Fibroblast of lung (primary cell): ENCODE measurements around the gene CASP4. TPM values are rescaled to one million over a fixed set of nuclear protein-coding genes. Genes with fewer than 3 reads are reported as not detected.

ENCODE experiments used
- DNase-seq, 2 donors: peaks; one replicate each; pipeline versions ENCODE4 v3.0.0 to v3.0.0-alpha.2; 2010; ENCODE audit warnings: low read depth in 2 of 2
- H2AFZ ChIP-seq: 2 replicates; pipeline ENCODE4 v1.5.1; 2012; ENCODE audit warnings: low read length, control low read depth, inconsistent platforms
- H3K27ac ChIP-seq: 2 replicates; pipeline ENCODE4 v1.5.1; 2011; ENCODE audit warnings: low read length, control low read depth; ENCODE audit not compliant: insufficient read depth
- H3K27me3 ChIP-seq: 2 replicates; pipeline ENCODE4 v1.5.1; 2011; ENCODE audit warnings: mild to moderate bottlenecking, low read length; ENCODE audit not compliant: control insufficient read depth, insufficient read depth
- H3K36me3 ChIP-seq: 2 replicates; pipeline ENCODE4 v1.5.1; 2011; ENCODE audit warnings: low read length; ENCODE audit not compliant: control insufficient read depth, insufficient read depth
- H3K4me1 ChIP-seq: 2 replicates; pipeline ENCODE4 v1.5.1; 2011; ENCODE audit warnings: low read length; ENCODE audit not compliant: control insufficient read depth, insufficient read depth; ENCODE audit errors: extremely low read depth
- H3K4me2 ChIP-seq: 2 replicates; pipeline ENCODE4 v1.5.1; 2011; ENCODE audit warnings: low read length, control low read depth; ENCODE audit not compliant: insufficient read depth; ENCODE audit errors: extremely low read depth
- H3K4me3 ChIP-seq, 4 experiments: fragments of 200-600 bp in 1 of 4; sonication (generic) in 1 of 4; replicated peaks in 1 of 4; 2 replicates each; pipeline ENCODE4 v1.5.1; 2011 to 2016; ENCODE audit warnings: low read length in 4 of 4, low read depth in 3 of 4, mild to moderate bottlenecking in 3 of 4, control low read depth in 2 of 4, inconsistent platforms in 1 of 4, mixed read lengths in 1 of 4; ENCODE audit not compliant: insufficient read depth in 1 of 4; ENCODE audit errors: control extremely low read depth in 1 of 4
- H3K79me2 ChIP-seq: 2 replicates; pipeline ENCODE4 v1.5.1; 2012; ENCODE audit warnings: mild to moderate bottlenecking, low read length, inconsistent platforms; ENCODE audit not compliant: control insufficient read depth, insufficient read depth
- H3K9ac ChIP-seq: 2 replicates; pipeline ENCODE4 v1.5.1; 2011; ENCODE audit warnings: mild to moderate bottlenecking, low read length, control low read depth; ENCODE audit not compliant: insufficient read depth
- H3K9me3 ChIP-seq: 2 replicates; pipeline ENCODE4 v1.5.1; 2012; ENCODE audit warnings: low read depth, low read length; ENCODE audit not compliant: control insufficient read depth, insufficient read depth
- H4K20me1 ChIP-seq: 2 replicates; pipeline ENCODE4 v1.5.1; 2011; ENCODE audit warnings: low read length; ENCODE audit not compliant: control insufficient read depth, insufficient read depth; ENCODE audit errors: extremely low read depth
- EZH2 ChIP-seq: IDR thresholded peaks from 2 replicates; pipeline ENCODE4 v1.5.1; 2012; ENCODE audit warnings: low read length, control low read depth, mild to moderate bottlenecking; ENCODE audit errors: missing control alignments
- polyA plus RNA-seq, 2 donors: library from polyadenylated mRNA; depleted of rRNA in 1 of 2; stranded (reverse) in 1 of 2; unstranded in 1 of 2; fragments of >200 nt; gene quantifications; 2 replicates each; pipeline ENCODE4 v1.2.1, GENCODE V29; 2011 to 2012; ENCODE audit warnings: missing spikeins in 1 of 2
- total RNA-seq: library from RNA; depleted of rRNA; stranded (reverse); fragments of >200 nt; gene quantifications from 2 replicates; pipeline ENCODE4 v1.2.1, GENCODE V29; 2014
- TF ChIP-seq, protein P1 (sequence below), 2 donors: IDR thresholded peaks in 1 of 2; conservative IDR thresholded peaks in 1 of 2; 1 replicate in 1 of 2; 2 replicates in 1 of 2; pipeline ENCODE4 v1.5.1; 2011 to 2012; ENCODE audit warnings: low read length in 2 of 2, control low read depth in 1 of 2, inconsistent platforms in 1 of 2, low read depth in 1 of 2, mild to moderate bottlenecking in 1 of 2

The CASP4 gene
- total and polyA plus RNA-seq, 2 donors (not counting 1 experiment from before 2014, with no cell fraction given): 196 to 204 TPM

- H3K4me2 ChIP-seq: no peak overlapping the region
- peaks cover 20% of the 10 kb centered on the region for H3K79me2 ChIP-seq
- no peak for DNase-seq
- no peak for TF ChIP-seq EZH2
- TF ChIP-seq, protein P1, sequence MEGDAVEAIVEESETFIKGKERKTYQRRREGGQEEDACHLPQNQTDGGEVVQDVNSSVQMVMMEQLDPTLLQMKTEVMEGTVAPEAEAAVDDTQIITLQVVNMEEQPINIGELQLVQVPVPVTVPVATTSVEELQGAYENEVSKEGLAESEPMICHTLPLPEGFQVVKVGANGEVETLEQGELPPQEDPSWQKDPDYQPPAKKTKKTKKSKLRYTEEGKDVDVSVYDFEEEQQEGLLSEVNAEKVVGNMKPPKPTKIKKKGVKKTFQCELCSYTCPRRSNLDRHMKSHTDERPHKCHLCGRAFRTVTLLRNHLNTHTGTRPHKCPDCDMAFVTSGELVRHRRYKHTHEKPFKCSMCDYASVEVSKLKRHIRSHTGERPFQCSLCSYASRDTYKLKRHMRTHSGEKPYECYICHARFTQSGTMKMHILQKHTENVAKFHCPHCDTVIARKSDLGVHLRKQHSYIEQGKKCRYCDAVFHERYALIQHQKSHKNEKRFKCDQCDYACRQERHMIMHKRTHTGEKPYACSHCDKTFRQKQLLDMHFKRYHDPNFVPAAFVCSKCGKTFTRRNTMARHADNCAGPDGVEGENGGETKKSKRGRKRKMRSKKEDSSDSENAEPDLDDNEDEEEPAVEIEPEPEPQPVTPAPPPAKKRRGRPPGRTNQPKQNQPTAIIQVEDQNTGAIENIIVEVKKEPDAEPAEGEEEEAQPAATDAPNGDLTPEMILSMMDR (conservative IDR thresholded peaks at IDR 0.05 in 1 of 2, IDR thresholded peaks at IDR 0.05 in 1 of 2; ENCODE audit: low read depth in 1 of 2, low read length in 2 of 2): no peak
- H3K4me1 ChIP-seq: peaks cover 2% of the 10 kb centered on the region
- H3K4me3 ChIP-seq: no peak overlapping the region
- no peak overlapping the region for H3K9ac ChIP-seq
- H3K9me3 ChIP-seq: no peaks in the 10 kb centered on the region
- H3K36me3 ChIP-seq: no peaks in the 10 kb centered on the region
- no peaks in the 10 kb centered on the region for H4K20me1 ChIP-seq
- H3K27me3 ChIP-seq: no peaks in the 10 kb centered on the region
- no peak overlapping the region for H3K27ac ChIP-seq
- no peak overlapping the region for H2AFZ ChIP-seq
Observed at GRCh38 chr11:104970756-104971155, 2.4 kb upstream of the CASP4 start.

GRCh38 chr11:104968856-104969776 is 742 bp upstream of the CASP4 start:
- no peaks in the 10 kb centered on the region for H4K20me1 ChIP-seq

More at GRCh38 chr11:104968856-104969776, 742 bp upstream of the CASP4 start:
- Histone ChIP-seq H3K36me3 (no peaks in the 10 kb centered on the region), H3K4me3 (peak overlapping the region; percentile 39 to 90 (median 58)), H3K4me2 (peak overlapping the region; percentile 26), H3K9me3 (no peaks in the 10 kb centered on the region), H3K9ac (no peak overlapping the region), H3K27ac (peak overlapping the region; percentile 88), H3K4me1 (peaks cover 2% of the 10 kb centered on the region), H3K27me3 (no peaks in the 10 kb centered on the region), H3K79me2 (peaks cover 33% of the 10 kb centered on the region), H2AFZ (peak overlapping the region; percentile 45)
- TF ChIP-seq EZH2: no peak
- TF ChIP-seq, protein P1 (conservative IDR thresholded peaks at IDR 0.05 in 1 of 2, IDR thresholded peaks at IDR 0.05 in 1 of 2; ENCODE audit: low read depth in 1 of 2, low read length in 2 of 2): no peak
- peak; percentile 4 to 42 for DNase-seq
